ENCODE data around the gene OR8G1.

Gene OR8G1

DNA sequence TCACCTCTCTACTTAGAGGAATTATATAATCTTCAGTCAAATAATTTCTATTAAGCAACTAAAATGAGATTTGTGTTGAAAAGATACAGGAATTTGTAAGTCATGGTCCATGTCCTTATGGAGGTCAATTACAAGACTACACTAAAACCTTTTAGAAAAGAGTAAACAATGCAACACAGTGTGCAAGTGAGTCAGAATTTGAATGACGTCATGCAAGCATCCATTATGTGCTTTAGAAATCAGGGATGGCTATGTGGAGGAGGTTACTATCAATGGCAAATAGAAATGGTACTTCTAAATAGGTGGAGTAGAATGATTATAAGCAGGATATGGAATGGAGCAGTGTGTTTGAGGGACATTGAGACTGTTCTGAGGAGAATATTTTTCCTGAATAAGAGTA, 41.2 kb upstream of the OR8G1 start:
- DNase-seq (ENCODE audit: low read depth), result peak; percentile 36
- no peak overlapping the region for H3K4me3 ChIP-seq (ENCODE audit: low read depth, low read length)
- TF ChIP-seq, protein P1, sequence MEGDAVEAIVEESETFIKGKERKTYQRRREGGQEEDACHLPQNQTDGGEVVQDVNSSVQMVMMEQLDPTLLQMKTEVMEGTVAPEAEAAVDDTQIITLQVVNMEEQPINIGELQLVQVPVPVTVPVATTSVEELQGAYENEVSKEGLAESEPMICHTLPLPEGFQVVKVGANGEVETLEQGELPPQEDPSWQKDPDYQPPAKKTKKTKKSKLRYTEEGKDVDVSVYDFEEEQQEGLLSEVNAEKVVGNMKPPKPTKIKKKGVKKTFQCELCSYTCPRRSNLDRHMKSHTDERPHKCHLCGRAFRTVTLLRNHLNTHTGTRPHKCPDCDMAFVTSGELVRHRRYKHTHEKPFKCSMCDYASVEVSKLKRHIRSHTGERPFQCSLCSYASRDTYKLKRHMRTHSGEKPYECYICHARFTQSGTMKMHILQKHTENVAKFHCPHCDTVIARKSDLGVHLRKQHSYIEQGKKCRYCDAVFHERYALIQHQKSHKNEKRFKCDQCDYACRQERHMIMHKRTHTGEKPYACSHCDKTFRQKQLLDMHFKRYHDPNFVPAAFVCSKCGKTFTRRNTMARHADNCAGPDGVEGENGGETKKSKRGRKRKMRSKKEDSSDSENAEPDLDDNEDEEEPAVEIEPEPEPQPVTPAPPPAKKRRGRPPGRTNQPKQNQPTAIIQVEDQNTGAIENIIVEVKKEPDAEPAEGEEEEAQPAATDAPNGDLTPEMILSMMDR (conservative IDR thresholded peaks at IDR 0.05; ENCODE audit: low read depth, low read length), result no peak

DNA sequence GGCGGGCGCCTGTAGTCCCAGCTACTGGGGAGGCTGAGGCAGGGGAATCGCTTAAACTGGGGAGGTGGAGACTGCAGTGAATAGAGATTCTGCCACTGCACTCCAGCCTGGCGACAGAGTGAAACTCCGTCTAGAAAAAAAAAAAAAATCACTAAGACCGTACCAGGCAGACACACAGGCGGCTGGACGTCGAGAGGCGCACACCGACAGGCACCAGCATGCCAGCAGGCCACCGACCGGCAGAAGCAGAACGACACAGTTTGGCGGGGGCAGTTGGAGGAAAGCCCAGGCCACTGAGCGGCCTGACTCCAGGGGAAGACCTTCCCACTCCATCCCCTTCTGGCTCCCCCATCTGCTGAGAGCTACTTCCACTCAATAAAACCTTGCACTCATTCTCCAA, 40.2 kb upstream of the OR8G1 start:
- TF ChIP-seq, protein P1 (conservative IDR thresholded peaks at IDR 0.05; ENCODE audit: low read depth, low read length), result no peak
- no peak for DNase-seq (ENCODE audit: low read depth)
- H3K4me3 ChIP-seq (ENCODE audit: low read depth, low read length), result no peak overlapping the region

DNA sequence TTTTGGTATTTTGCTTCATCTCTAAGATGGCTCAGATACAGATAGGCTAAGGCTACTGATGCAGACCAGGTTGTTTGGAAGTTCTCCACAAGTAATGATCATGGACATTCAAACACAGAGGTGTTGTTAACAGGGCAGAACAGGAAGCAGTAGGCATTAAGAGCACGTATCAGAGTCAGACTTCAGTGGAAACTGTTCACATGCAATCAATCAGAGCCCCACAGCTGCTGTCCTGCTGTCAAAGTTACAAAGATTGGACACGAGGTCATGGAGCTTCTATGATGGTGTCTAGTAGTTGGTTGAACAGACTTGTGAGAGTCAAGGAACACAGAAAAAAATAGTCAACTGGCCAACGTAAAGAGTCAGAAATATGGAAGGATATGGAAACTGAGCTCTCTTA, 37.9 kb upstream of the OR8G1 start:
- TF ChIP-seq, protein P1 (conservative IDR thresholded peaks at IDR 0.05; ENCODE audit: low read depth, low read length), result no peak
- H3K4me3 ChIP-seq (ENCODE audit: low read depth, low read length), result no peak overlapping the region
- DNase-seq (ENCODE audit: low read depth), result no peak

DNA sequence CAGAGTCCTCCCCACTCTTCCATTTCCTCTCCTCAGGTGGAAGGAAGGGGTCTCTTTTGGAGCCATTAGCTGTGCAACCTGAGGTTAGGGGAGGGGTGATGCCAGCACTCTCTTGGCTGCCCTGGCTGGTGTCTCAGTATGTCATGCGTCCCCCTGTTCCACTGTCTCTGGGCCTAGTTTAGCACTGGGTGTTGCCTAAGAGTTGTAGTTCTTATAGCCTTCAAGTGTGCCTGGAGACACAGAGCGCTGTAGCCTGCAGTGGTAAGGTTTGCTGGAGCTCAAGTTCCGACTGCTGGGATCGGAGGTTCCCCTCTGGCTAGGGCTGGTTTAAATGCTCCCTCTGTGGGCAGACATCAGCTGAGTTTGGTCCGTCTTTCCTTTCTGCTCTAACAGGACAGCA, 36.9 kb upstream of the OR8G1 start:
- no peak for DNase-seq (ENCODE audit: low read depth)
- no peak overlapping the region for H3K4me3 ChIP-seq (ENCODE audit: low read depth, low read length)
- TF ChIP-seq, protein P1 (conservative IDR thresholded peaks at IDR 0.05; ENCODE audit: low read depth, low read length), result no peak

DNA sequence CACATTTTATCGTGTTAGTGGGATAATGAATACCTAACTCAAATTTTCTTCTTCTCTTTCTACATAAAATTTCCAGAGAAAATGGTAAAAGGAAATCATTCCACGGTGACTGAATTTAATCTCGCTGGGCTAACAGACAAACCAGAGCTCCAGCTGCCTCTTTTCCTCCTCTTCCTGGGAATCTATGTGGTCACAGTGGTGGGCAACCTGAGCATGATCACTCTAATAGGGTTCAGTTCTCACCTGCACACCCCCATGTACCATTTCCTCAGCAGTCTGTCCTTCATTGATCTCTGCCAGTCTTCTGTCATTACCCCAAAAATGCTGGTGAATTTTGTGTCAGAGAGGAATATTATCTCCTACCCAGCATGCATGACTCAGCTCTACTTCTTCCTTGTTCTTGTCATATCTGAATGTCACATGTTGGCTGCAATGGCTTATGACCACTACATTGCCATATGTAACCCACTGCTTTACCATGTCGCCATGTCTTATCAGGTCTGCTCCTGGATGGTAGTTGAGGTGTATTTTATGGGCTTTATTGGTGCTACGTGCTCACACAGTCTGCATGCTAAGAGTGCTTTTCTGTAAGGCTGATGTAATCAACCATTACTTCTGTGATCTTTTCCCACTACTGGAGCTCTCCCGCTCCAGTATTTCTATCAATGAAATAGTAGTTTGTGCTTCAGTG, 33.6 kb upstream of the OR8G1 start:
- TF ChIP-seq, protein P1 (conservative IDR thresholded peaks at IDR 0.05; ENCODE audit: low read depth, low read length), result no peak
- H3K4me3 ChIP-seq (ENCODE audit: low read depth, low read length), result no peak overlapping the region
- DNase-seq (ENCODE audit: low read depth), result no peak

DNA sequence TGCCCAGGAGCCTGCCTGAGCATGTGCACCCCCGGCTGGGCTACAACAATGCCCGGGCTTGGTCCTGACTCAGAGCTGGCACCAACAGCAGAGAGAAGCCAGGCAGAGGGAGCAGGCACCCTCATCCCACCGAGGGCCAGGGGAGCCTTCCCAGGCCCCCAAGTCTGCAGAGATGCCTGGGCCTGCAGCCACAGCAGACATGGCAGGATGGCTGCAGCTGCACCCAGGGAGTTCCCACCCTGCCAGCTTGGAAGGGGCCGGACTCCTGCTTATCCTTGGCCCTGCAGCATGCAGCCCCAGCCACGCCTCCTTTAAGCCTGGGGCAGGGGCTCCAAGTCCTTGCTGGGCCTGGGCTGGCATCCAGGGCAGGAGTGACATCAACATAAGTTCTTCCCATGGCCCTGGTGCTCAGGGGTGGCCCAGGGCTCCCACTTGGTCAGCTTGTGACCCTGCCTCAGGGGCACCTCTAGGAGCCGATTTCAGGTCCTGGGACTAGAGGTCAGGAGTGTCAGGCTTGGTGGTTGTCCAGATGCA, 31.0 kb upstream of the OR8G1 start:
- TF ChIP-seq, protein P1 (conservative IDR thresholded peaks at IDR 0.05; ENCODE audit: low read depth, low read length), result no peak
- no peak for DNase-seq (ENCODE audit: low read depth)
- no peak overlapping the region for H3K4me3 ChIP-seq (ENCODE audit: low read depth, low read length)

DNA sequence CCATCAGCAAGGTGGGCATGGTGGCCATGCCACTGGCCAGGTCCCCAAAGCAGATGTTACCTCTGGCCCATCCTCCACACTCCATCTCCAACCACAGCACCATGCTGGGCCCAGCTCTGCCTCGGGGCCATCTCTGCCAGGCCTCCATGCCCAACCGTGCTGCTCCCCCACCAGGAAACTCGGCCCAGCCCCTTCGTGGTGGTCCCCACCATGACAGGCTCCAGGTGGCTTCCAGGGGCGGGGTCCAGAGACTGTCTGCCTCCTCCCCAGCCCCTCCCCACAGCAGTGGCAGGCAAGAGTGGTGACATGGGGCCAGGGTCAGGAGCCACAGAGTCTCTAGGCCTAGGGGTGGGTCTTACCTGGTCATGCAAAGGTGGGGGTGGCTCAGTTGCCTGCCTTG, 30.5 kb upstream of the OR8G1 start:
- TF ChIP-seq, protein P1 (conservative IDR thresholded peaks at IDR 0.05; ENCODE audit: low read depth, low read length), result no peak
- DNase-seq (ENCODE audit: low read depth), result no peak
- H3K4me3 ChIP-seq (ENCODE audit: low read depth, low read length), result no peak overlapping the region

Measured in choroid plexus epithelial cell (primary cell).